HFF-Myc (cell line): Measurements from ENCODE around the gene MCF2L2.
A peak's percentile ranks its signal among the peaks of the same experiment; 100 is the strongest.

ENCODE experiments used
- DNase-seq: peaks from one replicate; pipeline ENCODE4 v3.0.0-alpha.2; 2011; ENCODE audit warnings: low read depth; ENCODE audit errors: extremely low read depth
- H3K4me3 ChIP-seq: replicated peaks from 2 replicates; pipeline ENCODE4 v1.5.1; 2011; ENCODE audit warnings: low read depth, mild to moderate bottlenecking, control low read depth, low read length
- TF ChIP-seq, protein P1 (sequence below): IDR thresholded peaks from 2 replicates; pipeline ENCODE4 v1.5.1; 2012; ENCODE audit warnings: mild to moderate bottlenecking, low read depth, low read length, control low read depth; ENCODE audit errors: missing control alignments

Gene MCF2L2

DNA sequence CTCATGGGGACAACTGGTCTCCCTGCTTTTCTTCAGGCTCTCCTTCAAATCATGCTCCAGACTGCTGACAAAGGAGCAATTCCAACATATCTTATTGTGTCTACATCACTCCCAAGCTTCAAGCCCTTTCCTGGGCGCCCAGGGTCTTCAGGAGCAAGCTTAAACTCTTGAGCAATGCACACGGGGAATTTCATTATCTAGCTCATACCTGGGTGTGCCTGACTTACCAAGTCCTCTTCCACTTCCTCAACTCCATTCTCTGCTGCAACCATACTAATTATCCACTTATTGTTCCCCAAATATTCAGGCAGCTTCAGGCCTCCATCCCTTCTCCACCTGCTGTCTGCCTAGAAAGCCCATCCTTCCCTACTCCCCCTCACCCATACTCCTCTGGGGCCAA is 124.7 kb downstream of the MCF2L2 start:
- TF ChIP-seq, protein P1, sequence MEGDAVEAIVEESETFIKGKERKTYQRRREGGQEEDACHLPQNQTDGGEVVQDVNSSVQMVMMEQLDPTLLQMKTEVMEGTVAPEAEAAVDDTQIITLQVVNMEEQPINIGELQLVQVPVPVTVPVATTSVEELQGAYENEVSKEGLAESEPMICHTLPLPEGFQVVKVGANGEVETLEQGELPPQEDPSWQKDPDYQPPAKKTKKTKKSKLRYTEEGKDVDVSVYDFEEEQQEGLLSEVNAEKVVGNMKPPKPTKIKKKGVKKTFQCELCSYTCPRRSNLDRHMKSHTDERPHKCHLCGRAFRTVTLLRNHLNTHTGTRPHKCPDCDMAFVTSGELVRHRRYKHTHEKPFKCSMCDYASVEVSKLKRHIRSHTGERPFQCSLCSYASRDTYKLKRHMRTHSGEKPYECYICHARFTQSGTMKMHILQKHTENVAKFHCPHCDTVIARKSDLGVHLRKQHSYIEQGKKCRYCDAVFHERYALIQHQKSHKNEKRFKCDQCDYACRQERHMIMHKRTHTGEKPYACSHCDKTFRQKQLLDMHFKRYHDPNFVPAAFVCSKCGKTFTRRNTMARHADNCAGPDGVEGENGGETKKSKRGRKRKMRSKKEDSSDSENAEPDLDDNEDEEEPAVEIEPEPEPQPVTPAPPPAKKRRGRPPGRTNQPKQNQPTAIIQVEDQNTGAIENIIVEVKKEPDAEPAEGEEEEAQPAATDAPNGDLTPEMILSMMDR: no peak
- H3K4me3 ChIP-seq: no peak overlapping the region
- DNase-seq: no peak

- TF ChIP-seq, protein P1: no peak
- no peak for DNase-seq
- no peak overlapping the region for H3K4me3 ChIP-seq
These were observed 126.4 kb downstream of the MCF2L2 start for GRCh38 chr3:183301937-183302580.

- TF ChIP-seq, protein P1: no peak
- DNase-seq: no peak
- H3K4me3 ChIP-seq: no peak overlapping the region
These were observed 127.3 kb downstream of the MCF2L2 start for GRCh38 chr3:183300996-183301562.

GRCh38 chr3:183299976-183300375 is 128.4 kb downstream of the MCF2L2 start:
- no peak overlapping the region for H3K4me3 ChIP-seq
- DNase-seq: no peak
- TF ChIP-seq, protein P1: no peak

GRCh38 chr3:183298701-183299153 is 129.7 kb downstream of the MCF2L2 start:
- no peak overlapping the region for H3K4me3 ChIP-seq
- TF ChIP-seq, protein P1: no peak

DNA sequence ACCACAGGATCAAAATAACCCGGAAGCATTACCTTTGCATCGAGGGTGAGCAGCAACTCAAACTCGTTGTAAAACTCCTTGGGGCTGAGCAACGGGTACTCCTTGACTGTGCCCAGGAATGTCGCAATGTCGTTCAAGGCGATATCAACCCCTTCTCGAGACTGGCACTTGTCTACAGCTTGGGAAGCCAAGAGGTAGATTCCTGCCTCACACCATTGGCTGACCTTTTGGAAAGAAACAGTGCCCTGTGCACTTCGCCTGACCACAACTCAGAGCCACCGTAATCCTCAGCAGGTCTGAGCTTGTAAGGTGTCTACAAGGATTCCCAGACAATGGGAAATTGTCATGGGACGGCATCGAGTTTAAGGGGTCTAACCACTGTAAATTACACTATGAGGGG is 131.5 kb downstream of the MCF2L2 start:
- H3K4me3 ChIP-seq: no peak overlapping the region
- DNase-seq: no peak
- TF ChIP-seq, protein P1: no peak

More at GRCh38 chr3:183298701-183299153, 129.7 kb downstream of the MCF2L2 start:
- peak; percentile 62 for DNase-seq
